ENCODE data around the gene SYP. TPM values are rescaled to one million over a fixed set of nuclear protein-coding genes. Genes with fewer than 3 reads are reported as not detected.

Gene SYP
- total RNA-seq, 3 donors from 2014 or later, result 1.0 to 2.7 (median 1.3) TPM

DNA sequence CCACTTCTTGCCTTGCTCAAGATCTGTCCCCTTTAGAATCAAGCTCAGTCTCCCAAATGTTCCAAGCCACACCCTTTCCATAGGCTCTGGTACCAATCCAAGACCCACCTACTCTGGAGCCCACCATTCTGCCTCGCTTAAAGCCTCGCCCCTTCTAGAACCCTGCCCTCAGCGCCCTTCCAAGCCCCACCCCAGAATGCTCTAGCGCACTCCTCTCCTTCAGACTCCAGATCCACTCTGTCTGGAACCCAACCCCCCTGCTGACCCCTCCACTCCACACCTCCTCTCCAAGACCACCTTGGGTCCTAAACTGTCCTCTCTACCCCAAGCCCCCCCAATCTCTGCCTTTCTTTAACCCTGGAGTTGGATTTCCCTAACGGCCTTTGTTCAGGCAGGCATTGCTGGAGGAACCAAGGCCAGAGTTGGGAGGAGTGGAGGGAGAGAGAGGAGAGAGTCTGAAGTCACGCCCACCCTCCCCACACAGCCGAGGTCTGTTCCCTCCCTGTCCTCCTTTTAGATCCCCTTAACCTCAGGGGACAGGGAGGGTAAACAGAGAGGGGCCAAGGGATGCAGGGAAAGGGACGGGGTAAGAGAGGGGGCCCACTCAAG is 11.4 kb downstream of the SYP start:
- Histone ChIP-seq H3K4me3 (no peak overlapping the region), H3K27ac (peak overlapping the region in 1 of 2 donors; percentile 12)

DNA sequence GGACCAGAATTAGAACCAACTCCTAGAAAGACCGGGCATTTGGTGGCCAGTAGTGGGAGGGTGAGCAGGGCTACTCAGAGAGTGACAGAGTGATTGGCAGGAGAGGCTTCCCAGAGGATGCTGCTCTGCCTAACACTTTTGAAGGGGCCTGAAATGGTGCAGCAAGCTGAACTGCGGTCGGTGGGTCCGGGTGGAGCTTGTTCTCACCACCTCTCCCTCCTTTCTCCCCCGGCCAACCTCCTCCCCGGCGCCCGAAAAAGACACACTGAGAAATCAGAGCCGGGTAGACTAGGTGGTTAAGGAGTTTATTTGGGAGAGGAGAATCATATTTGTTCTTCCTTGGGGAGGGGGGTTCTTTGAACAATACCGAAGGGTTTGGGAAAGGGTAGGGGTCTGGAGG is 12.5 kb downstream of the SYP start:
- peaks cover 0 to 11% of the 10 kb centered on the region in 2 donors for H3K27me3 ChIP-seq
- H3K27ac ChIP-seq, result peak overlapping the region; percentile 78 to 92
- H3K4me3 ChIP-seq, result no peak overlapping the region
- no peaks in the 10 kb centered on the region for H3K4me1 ChIP-seq
- no peak for DNase-seq (ENCODE audit: low spot score in 2 of 2)
- TF ChIP-seq POLR2AphosphoS5 (IDR thresholded peaks at IDR 0.05) (no peak), POLR2A (IDR thresholded peaks at IDR 0.05) (no peak)
- TF ChIP-seq, protein P1, sequence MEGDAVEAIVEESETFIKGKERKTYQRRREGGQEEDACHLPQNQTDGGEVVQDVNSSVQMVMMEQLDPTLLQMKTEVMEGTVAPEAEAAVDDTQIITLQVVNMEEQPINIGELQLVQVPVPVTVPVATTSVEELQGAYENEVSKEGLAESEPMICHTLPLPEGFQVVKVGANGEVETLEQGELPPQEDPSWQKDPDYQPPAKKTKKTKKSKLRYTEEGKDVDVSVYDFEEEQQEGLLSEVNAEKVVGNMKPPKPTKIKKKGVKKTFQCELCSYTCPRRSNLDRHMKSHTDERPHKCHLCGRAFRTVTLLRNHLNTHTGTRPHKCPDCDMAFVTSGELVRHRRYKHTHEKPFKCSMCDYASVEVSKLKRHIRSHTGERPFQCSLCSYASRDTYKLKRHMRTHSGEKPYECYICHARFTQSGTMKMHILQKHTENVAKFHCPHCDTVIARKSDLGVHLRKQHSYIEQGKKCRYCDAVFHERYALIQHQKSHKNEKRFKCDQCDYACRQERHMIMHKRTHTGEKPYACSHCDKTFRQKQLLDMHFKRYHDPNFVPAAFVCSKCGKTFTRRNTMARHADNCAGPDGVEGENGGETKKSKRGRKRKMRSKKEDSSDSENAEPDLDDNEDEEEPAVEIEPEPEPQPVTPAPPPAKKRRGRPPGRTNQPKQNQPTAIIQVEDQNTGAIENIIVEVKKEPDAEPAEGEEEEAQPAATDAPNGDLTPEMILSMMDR (IDR thresholded peaks at IDR 0.05), result no peak
- intact Hi-C loops (cut with DNase I; ENCODE audit: low total_unique reads), result no loop called here
- no peaks in the 10 kb centered on the region for H3K36me3 ChIP-seq
- no peaks in the 10 kb centered on the region for H3K9me3 ChIP-seq

More for the DNA sequence above, 11.4 kb downstream of the SYP start:
- peaks cover 0 to 5% of the 10 kb centered on the region in 2 donors for H3K27me3 ChIP-seq
- no peaks in the 10 kb centered on the region for H3K9me3 ChIP-seq
- intact Hi-C loops (cut with DNase I; ENCODE audit: low total_unique reads), result no loop called here
- TF ChIP-seq POLR2AphosphoS5 (IDR thresholded peaks at IDR 0.05), result no peak
- DNase-seq (ENCODE audit: low spot score in 2 of 2), result no peak
- H3K36me3 ChIP-seq, result no peaks in the 10 kb centered on the region
- no peaks in the 10 kb centered on the region for H3K4me1 ChIP-seq

DNA sequence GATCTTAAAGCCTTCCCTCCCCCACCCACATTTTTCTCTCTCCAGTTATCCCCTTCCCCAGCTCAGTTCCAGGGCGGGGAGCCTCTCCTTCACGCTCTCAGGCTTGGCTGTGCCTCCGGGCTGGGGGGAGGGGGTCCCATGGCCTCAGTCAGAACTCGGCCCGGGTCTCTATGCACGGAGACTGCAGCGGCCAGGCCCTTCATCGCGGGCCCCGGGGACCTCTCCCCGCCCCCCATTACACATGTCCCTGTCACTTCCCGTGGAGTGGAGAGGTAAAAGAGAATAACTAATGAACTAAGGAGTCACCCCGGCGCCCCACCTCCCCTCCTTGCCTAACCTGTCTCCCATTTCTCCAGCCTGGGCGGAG is 13.0 kb downstream of the SYP start:
- peak overlapping the region; percentile 78 to 92 for H3K27ac ChIP-seq

DNA sequence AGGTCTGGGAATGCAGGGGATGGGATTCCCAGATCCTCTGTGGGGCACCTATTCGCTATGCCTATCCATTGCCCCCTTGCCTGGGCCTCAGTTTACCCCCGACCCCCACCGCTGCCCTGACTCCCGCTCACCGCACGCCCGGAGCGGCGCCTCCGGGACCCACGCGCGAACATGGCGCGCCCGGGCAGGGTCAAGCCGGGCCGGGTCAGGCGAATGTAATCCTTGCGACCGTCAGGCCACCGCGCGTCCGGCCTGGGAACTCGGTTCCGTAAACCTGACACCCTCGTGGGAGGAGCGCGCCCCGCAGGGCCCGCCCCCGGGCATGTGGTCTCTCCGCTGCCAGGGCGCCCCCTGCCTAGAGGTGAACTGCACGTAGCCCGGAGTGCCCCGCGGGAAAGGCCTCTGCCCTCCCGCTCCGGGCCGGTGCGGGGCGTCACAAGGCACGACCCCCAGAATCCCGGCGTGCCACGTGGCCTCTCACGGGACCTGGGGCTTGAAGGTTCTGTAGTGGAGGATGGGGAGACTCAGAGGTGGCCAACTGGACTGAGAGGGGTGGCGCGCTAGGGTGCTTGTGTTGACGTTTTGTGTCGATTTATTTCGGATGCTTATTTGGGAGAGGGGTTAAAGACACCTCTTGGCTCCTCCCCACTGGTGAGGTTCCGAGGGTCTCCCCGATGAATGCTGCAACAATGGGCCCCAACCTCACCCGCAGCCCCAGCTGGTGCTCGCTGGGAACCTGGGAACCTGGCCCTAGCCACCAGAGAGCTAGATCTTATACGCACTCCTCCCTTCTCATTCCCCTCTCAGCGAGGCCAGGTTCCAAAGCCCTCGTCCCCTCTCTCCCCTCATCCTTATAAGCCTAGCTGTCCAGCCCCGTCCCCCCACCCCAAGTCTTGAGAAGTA is 13.6 kb downstream of the SYP start, which contains the start of gene PRICKLE3:
Gene PRICKLE3, minus strand, starts transcription at position 249 of the 903 bp plus-strand sequence. Its CDS starts 76 bp downstream, at position 173.
- H3K27ac ChIP-seq, result peak within 1 kb of the TSS; percentile 78 to 92
- intact Hi-C loops (cut with DNase I; ENCODE audit: low total_unique reads), result no loop called here
- H3K27me3 ChIP-seq, result peaks cover 0 to 11% of the 10 kb centered on the region in 2 donors
- no peaks in the 10 kb centered on the region for H3K9me3 ChIP-seq
- TF ChIP-seq, protein P1 (IDR thresholded peaks at IDR 0.05), result no peak
- peak; percentile 41 to 63 (median 42) for TF ChIP-seq POLR2AphosphoS5 (IDR thresholded peaks at IDR 0.05)
- peak within 1 kb of the TSS; percentile 53 to 76 (median 60) for H3K4me3 ChIP-seq
- no peaks in the 10 kb centered on the region for H3K36me3 ChIP-seq
- H3K4me1 ChIP-seq, result no peaks in the 10 kb centered on the region
- peak; percentile 61 to 75 for DNase-seq (ENCODE audit: low spot score in 2 of 2)

More for the DNA sequence above, 13.0 kb downstream of the SYP start:
- H3K27me3 ChIP-seq, result peaks cover 0 to 11% of the 10 kb centered on the region in 2 donors
- H3K4me3 ChIP-seq, result no peak overlapping the region
- no peak for TF ChIP-seq POLR2A (IDR thresholded peaks at IDR 0.05)
- TF ChIP-seq, protein P1 (IDR thresholded peaks at IDR 0.05), result no peak
- no peak for TF ChIP-seq POLR2AphosphoS5 (IDR thresholded peaks at IDR 0.05)
- no peaks in the 10 kb centered on the region for H3K9me3 ChIP-seq
- no peaks in the 10 kb centered on the region for H3K4me1 ChIP-seq
- intact Hi-C loops (cut with DNase I; ENCODE audit: low total_unique reads), result no loop called here
- DNase-seq (ENCODE audit: low spot score in 2 of 2), result no peak
- no peaks in the 10 kb centered on the region for H3K36me3 ChIP-seq

DNA sequence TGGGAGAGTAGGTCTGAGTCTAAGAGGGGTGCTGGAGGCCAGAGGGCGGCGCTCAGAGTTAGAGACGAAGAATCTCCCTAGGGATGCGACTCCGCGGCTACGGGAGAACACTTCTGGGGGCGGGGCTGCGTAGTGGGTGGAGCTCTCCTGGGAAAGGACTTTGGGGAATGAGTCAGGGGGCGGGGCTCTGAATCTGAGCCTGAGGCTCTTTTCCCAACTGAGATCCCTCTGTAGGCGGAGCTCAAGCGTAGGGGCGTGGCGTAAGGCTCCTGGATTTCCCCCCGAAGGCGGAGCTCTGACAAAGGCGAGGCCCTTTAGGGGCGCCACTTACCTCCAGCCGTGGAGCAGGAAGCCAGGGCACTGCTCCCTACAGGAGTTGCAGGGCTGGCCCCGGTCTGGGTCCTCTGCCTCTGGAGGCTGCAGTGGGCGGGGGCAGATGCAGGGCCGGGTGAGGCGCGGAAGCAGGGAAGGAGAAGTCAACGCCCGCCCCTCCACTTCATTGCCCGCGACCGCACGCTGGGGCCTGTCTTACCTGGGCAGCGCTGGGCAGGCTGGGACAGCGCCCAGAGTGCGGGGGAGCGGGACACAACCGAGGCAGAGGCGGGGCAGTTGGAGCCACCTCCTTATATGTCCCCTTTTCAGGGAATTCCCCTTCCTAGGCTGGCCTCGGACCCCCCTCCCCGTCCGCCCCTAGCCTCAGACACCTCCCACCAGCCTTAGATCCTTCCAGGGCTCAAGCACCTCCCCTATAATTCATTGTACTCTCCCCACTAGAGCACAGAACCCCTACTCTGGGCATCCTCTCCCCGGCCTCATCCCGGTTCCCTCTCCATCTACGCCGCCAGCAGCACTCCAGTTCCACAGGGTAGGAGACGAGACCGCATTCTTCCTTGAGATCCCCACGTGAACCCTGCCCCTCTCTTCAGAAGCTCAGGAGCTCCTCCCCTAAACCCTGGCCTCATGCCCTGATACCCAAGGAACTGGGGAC is 15.4 kb downstream of the SYP start:
- Histone ChIP-seq H3K4me1 (no peaks in the 10 kb centered on the region), H3K4me3 (peak overlapping the region; percentile 53 to 76 (median 60)), H3K9me3 (no peaks in the 10 kb centered on the region), H3K27ac (peak overlapping the region; percentile 76 to 87), H3K36me3 (no peaks in the 10 kb centered on the region), H3K27me3 (peaks cover 0 to 11% of the 10 kb centered on the region in 2 donors)
- intact Hi-C loops (cut with DNase I; ENCODE audit: low total_unique reads), result no loop called here
- TF ChIP-seq POLR2AphosphoS5 (IDR thresholded peaks at IDR 0.05), result peak in 1 of 3 donors; percentile 27
- TF ChIP-seq, protein P1 (IDR thresholded peaks at IDR 0.05), result no peak
- peak; percentile 89 to 90 for DNase-seq (ENCODE audit: low spot score in 2 of 2)

All from breast epithelium (tissue), 4 donors.